Stimulated activated CD4-positive, alpha-beta T cell treated with anti-CD3 and anti-CD28 coated beads, Interleukin-15, amount 100 ng/mL, for 1 hour (primary cell): Measurements from ENCODE around the gene HADHA.
A peak's percentile ranks its signal among the peaks of the same experiment; 100 is the strongest.
"Not testable (repeated sequence)": the region's sequence is repeated elsewhere in the genome, so short reads cannot be mapped to it uniquely, and the experiment has no call there.

Experiments used
- DNase-seq, 2 donors: peaks; one replicate each; pipeline ENCODE4 v3.0.0-alpha.2; 2020; ENCODE audit warnings: low read depth in 1 of 2, low spot score in 1 of 2

Gene HADHA

DNA sequence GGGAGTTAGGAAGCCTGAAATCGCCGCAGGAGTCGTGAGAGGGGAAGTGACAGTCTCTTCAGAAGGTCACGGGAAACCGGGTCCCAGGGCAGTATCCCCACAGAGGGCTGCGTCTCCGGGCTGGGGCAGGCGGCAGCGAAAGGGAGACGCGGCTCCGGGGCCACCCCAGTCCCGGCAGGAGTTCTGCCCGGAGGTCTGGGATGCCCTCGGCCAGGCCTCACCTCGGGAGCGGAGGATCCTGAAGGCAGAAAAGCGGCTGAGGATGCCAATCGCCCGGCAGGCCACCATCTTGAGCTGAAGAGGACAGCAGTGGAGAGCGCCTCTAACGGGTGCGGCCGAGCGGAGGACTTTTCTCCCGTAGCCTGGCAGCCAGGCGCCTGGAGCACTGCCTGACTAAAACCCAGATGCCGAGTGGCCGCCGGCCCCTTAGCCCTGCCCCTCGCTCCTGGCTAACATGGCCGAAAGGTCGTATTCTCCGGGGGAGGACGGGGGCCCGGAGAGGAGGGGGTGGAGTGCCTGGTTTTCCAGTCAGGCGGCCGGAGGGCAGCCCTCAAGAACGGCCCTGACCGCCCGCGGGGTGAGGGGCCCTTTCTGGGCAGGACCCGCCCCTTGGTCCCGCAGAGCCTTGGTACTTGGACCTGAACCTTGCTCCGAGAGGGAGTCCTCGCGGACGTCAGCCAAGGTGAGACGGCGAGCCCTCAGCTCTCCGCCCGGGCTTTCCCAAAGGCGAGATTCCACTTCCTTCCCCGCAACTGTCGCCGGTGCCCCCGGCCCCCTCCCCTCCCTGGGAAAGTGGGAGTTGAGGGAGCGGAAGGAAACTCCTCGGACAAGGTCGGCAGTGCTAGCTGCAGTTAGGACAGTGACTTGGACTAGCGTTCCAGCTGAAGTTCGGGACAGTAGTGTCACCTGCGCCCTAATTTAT lies at the start of gene HADHA, which contains the start of gene HADHB:
TSS of gene HADHA (minus strand) at position 324 of the 922 bp plus-strand sequence. CDS start at position 288, 36 bp downstream.
TSS of gene HADHB (plus strand) at position 631 of the 922 bp plus-strand sequence. CDS start 9,316 bp downstream, outside the sequence.
- DNase-seq, result peak; percentile 72 to 77

DNA sequence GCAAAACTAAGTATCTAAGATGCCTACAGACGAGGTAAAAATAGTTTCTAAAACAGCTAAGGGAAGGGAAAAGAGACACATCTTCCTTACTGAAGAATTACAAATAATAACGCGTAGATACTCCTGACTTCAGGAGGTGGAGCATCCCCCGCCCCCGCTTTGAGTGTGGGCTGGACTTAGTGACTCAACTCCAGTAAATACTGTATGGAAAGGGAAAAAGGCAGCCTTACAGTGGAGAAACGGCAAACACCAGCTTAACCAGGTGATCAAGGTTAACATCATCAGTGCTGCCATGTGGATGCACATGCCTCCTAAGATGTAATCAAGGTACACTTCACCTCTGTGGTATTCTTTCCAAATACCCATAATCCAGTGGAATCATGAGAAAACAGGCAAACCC lies 48.2 kb upstream of the HADHA start:
- no peak for DNase-seq

DNA sequence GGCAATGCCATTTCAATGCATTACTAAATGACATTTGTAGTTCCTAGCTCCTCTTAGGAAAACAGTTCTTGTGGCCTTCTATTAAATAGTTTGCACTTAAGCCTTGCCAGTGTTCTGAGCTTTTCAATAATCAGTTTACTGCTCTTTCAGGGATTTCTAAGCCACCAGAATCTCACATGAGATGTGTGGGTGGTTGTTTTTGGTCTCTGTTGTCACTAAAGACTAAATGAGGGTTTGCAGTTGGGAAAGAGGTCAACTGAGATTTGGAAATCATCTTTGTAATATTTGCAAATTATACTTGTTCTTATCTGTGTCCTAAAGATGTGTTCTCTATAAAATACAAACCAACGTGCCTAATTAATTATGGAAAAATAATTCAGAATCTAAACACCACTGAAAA lies 45.6 kb upstream of the HADHA start:
- DNase-seq, result no peak

DNA sequence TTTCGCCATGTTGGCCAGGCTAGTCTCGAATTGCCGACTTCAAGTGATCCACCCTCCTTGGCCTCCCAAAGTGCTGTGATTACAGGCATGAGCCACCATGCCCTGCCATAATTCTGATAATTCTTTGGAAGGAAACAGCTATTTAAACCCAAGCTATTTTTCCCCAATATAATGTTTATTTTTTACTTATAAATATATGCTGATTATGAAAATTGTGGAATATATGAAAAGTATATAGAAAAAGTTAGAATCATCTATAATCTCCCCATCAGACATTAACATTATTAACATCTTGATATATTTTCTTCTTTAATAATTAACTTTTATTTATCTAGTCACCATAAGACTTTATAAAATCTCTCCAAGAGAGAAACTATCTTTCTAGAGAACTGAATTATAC lies 41.5 kb upstream of the HADHA start:
- DNase-seq, result no peak

DNA sequence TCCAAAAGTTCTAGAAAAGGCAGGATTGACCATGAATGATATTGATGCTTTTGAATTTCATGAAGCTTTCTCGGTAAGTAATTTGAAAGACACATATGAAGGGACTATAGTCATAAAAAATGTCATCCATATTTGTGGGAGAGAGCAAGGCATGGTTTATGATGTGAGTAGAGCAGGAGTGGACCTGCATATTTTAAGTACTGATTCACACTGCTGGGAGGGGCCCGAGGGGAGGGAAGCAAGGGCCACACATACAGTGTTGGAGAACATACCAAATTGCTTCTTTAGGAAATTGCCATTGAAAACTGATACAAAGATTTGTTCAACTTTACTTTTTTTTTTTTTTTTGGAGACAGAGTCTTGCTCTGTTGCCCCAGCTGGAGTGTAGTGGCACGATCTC lies 39.7 kb upstream of the HADHA start:
- no peak for DNase-seq

DNA sequence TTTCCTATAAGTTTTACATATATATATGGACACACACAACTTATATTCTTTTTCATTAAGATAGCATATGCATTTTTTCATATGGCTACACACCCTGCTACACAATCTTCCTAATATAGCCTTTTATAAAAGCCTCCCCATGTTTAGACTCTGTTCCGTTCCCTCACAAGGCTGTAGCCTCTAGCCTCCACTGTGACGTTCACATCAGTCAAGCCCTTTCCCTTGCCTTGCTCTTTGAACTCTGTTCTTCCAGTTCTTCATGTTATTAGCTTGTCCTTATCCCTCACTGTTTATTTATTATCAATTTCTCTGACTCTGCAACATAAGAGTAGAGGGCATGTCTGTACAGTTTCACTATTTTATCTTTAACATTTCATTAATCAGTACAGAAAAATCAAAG lies 39.2 kb upstream of the HADHA start:
- DNase-seq, result no peak

DNA sequence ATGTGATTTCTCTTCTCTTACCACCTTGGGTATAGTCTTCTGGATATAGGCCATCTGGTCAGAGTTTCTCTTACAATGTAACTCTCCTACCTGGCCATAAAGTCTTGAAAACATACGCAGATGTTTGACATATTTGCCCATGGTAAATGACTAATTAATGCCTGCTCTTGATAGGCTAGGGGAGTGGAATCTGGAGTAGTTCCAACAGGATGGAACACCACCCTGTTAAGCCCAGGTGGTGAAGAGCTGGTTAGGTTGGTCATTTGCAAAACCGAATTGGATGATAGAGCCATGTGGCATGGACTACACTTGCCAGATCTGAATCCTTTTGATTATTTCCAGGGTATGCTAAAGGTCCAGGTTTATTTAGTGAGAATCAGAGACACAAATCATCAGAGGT lies 36.8 kb upstream of the HADHA start:
- no peak for DNase-seq

DNA sequence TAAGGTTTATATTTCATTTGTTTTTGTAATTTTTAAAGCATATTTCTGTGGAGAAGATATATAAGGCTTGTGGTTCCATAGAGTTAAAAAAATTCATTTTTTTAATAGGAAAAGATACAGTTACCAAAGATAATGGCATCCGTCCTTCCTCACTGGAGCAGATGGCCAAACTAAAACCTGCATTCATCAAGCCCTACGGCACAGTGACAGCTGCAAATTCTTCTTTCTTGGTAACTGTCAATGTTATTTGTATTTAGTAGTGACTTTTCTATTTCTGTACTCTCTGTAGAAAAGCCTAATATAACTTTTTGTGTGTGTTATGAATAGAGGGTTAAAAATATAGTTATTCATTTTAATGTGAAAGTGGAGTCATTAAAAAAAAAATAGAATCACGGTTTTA lies 35.5 kb upstream of the HADHA start:
- DNase-seq, result no peak

DNA sequence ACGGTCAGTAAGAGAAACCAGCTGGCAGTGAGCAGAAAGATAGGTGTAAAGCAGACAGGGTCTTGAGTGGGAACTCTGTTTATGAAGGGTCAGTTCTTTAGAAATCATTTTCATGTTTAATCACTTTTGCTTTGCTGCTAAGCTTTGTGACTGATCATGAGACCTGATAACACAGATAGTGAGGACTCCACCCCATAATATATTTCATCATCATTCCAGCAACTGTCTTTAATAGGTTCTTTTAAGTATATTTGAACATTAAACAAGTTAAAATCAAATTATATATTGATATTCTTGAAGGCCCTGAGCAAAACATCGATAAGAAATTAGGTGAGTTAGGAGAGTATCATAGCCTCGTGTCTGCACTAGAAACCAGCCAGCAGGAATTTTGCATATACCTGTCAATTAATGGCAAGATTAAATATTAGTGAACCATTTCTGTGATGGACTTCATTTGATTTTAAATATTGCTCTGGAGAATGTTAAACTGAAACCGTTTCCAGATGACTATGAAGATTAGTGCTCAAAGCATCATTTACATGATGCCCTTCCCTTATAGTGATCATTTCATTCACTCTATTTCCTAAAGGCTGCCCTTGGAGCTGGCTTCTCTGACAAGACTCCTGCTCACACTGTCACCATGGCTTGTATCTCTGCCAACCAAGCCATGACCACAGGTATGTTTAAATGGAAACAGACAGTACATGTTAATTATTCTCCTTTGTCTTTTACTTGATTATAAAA lies 32.2 kb upstream of the HADHA start:
- no peak for DNase-seq

DNA sequence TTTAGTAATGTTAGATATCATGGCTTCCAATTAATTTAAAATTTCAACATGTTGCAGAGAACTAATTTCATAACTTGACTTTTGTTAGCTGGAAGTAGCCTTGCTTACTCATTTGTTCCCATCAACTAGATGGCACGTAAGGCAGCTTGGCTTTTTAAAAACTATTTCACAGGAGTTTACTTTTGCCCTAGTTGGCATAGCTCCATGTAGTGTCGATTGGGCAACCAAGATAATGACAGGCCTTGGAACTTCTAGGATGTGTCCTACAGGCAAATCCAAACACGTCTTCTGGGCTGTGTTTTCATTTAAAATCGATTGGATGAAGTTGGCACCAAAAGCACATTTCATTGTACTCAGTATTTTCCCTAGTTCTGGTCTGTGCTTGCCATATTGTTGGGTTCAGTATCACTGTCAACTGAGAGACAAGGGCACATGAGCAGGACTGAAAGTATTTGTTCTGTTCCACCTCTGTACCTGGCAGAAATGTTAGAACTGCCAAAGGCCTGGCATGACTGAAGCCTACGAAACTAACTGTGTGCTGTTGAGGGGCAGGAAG lies 29.7 kb upstream of the HADHA start:
- DNase-seq, result no peak

DNA sequence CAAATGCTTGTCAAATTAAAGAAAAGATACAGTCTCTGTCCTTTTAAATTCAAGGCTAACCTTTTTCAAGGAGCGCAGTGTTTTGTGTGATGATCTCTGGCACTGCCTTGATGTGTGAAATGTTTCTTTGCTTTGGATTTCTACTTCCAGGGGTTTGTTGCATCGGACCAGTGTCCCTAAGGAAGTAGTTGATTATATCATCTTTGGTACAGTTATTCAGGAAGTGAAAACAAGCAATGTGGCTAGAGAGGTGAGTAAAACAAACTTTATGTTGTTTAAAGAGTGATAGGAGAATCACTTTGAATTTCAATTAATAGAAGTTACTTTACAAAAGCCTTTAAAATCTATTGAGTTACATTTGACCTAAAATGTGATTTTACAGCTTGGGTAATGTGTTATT lies 29.1 kb upstream of the HADHA start:
- DNase-seq, result no peak

DNA sequence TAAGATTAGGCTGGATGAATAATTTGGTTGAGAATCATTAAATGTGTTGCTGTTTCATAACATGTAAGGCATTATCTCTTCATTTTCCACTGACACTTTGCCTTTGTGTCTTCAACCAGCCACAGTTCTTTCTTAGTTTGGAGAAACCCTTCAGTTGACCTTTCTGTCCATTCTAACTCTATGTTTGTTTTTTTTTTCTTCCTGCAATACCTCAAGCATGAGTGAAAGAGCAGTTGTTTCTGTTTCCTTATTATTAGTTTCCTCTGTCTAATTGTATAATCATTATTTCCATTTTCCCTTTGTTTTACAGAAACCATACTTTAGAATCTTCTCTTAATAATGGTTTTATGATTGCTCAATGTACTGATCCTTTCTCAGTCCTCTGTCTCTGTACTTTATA lies 25.9 kb upstream of the HADHA start:
- DNase-seq, result no peak

DNA sequence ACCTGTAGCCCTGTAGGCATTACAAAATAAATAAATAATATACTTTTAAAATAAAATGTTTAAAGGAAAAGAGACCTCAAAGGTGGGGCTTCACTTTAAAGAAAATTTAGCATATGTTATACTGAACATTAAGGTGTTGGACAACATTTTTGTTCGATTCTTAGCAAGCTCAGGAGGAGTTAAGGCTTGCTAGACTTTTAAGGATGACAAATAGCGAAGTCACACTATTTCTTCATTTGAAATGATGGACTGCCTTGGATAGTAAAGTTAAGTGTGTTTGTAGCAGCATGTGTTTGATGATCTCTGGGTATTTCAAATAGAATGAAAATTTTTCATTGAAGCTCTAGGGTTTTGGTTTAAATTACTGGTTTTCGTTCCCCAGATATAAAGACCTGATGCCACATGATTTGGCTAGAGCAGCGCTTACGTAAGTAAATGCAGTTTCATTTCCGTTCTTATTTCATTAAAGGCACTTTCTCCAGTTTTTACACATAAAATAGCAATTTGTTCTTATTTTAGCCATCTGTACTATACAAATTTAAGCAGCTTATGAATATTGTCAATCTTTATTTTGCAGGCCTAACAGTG lies 25.2 kb upstream of the HADHA start:
- DNase-seq, result no peak

DNA sequence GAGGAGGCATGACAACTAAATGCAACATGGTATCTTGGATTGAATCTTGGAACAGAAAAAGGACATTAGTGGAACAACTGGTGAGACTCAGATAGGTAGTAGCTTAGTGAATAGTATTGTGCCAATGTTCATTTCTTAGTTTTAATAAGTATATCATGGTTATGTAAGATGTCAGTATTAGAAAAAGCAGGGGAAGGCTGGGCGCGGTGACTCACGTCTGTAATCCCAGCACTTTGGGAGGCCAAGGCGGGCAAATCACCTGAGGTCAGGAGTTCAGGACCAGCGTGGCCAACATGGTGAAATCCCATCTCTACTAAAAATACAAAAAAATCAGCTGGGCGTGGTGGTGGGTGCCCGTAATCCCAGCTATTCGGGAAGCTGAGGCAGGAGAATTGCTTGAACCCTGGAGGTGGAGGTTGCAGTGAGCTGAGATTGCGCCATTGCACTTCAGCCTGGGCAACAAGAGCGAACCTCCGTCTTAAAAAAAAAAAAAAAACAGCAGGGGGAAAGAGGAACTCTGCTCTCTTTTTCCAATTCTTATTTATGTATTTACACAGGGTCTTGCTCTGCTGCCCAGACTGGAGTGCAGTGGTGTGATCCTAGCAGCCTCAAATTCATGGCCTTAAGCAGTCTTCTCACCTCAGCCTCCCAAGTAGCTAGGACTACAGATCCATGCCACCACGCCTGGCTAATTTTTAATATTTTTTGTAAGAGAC lies 24.4 kb upstream of the HADHA start:
- not testable (repeated sequence) for DNase-seq

DNA sequence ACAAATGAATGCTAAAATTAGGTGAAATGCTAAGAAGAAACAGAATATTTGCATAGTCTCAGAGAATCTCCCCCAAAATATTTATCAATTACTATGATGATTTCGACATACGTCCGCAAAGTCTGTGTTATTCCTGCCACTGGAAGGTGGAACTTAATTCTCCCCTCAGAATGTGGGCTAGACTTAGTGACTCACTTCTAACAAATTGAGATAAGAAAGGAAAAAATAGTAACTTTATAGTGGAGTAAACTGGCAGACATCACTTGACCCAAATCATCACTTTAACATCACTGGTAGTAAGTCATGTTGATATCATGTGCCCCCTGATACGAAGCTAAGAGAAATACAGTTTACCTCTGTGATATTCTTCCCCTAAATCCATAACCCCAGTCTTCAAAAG lies 23.8 kb upstream of the HADHA start:
- DNase-seq, result no peak

DNA sequence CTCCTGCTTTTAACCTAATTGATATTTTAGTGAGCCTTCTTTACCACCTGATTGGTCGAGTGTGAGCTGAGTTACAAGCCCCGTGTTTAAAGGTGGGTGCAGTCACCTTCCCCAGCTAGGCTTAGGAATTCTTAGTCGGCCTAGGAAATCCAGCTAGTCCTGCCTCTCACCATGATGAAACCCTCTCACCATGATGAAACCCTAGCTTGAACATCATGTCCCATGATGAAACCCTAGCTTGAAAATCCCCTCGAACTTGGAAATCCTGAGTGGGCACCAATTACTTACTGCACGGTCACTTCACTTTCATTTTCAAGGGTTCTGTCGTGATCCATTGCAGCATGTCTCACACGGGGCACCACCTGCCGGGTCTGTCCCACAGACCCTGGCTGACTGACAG lies 14.4 kb upstream of the HADHA start:
- DNase-seq, result not testable (repeated sequence)

DNA sequence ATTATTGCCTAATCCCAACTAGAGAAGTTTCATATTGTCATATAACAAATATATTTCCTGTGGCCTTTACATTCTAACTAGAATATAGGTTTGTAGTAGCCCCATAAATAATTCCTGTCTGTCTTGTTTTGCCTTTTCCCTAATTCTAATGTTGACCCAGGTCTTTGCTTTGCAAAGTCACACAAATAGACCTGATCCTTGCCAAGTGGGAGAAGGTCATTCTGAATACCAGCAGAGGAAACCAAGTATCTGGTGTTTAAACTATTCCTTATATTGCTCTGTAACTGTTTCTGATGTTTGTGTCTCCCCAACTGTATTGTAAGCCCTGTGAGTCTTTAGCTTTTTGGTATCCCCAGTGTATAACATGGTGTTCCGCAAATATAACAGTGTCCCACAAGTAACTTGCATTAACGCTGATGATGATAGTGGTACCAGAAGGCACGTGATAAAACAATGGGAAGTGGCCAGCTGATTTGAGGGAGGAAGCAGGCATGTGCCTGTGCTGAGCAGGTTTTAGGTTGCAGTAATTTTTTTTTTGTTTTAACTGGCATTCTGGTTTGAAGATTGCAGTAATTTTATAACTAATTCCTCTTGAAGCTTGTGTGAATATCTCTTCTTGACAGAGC lies 11.4 kb upstream of the HADHA start:
- no peak for DNase-seq

DNA sequence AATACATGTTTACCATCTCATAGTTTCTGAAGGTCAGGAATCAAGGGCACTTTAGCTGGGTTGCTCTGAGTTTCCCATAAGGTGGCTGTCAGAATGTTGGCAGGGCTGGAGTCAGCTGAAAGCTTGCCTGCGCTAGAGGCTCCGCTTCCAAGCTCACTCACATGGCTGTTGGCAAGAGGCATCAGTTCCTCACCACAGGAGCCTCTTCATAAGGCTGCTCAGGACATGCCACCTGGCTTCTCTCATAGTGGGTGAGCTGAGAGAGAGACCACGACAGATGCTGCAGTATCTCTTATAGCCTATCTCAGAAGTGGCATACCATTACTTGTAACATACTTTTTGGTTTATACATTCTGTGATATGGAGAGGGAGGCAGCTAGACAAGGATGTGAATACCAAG lies 7.5 kb upstream of the HADHA start:
- DNase-seq, result no peak

DNA sequence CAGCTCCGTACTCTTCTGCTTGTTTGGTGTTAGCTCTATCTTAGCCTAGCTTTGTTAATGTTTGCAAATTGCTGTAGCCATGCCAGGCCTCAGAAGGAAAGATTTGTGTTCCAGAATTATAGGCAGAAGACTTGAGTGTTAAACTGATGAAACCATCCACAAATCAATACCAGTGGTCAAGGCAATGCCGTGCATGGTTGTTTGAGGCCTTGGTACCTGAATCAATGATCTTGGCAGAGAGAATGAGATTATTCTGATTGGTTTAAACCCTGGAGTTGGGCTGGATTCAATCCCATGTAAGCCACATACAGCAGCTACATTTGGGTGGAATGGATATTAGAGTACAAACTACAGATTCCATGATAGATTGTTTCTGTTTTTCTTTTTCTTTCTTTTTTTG lies 5.2 kb upstream of the HADHA start:
- no peak for DNase-seq

DNA sequence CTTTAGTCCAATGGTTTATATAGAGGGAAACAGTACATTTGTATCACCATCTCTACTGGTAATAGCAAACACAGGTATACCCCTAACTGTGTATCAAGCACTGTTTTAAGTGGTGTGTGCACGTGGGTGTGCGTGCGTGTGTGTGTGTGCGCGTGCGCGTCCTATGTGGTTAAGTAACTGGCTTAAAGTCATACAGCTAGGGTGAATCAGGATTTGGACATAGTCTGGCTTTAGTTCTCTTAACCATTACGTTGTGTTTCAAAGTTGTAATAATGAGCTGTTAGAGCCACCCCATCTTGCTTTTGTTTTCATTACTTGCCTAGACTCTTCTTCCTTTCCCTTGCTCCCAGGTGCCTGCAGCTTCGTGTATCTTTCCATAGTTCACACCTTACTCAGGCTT lies 2.4 kb upstream of the HADHA start:
- no peak for DNase-seq
